ENCODE measurements around the gene BABAM1.

DNA sequence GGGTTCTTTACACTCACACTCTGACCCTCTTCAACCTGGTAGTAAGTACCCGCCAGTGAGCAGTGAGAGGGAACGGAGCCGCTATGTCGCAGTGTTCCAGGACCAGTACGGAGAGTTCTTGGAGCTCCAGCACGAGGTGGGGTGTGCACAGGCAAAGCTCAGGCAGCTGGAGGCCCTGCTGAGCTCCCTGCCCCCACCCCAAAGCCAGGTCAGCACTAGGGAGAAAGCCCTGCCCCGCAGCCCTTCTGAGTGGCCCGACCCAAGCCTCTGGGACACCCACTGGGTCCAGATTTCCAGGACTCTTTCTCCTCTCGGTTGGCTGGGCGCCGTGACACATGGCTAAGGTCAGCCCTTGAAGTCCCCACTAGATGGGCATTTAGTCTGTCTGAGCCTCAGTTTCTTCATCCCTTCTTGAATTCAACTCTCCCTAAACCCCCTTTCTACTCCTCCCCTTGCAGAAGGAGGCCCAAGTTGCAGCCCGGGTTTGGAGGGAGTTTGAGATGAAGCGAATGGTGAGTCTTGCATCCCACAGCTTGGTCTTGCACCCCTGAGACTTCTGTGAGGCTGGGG lies 39.4 kb upstream of the BABAM1 start:
- TF ChIP-seq, protein P1, sequence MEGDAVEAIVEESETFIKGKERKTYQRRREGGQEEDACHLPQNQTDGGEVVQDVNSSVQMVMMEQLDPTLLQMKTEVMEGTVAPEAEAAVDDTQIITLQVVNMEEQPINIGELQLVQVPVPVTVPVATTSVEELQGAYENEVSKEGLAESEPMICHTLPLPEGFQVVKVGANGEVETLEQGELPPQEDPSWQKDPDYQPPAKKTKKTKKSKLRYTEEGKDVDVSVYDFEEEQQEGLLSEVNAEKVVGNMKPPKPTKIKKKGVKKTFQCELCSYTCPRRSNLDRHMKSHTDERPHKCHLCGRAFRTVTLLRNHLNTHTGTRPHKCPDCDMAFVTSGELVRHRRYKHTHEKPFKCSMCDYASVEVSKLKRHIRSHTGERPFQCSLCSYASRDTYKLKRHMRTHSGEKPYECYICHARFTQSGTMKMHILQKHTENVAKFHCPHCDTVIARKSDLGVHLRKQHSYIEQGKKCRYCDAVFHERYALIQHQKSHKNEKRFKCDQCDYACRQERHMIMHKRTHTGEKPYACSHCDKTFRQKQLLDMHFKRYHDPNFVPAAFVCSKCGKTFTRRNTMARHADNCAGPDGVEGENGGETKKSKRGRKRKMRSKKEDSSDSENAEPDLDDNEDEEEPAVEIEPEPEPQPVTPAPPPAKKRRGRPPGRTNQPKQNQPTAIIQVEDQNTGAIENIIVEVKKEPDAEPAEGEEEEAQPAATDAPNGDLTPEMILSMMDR (conservative IDR thresholded peaks at IDR 0.05): no peak
- TF ChIP-seq ZFX (IDR thresholded peaks at IDR 0.05): no peak

Measured in C4-2B (cell line).